ENCODE measurements around the gene RRP8. TPM values are rescaled to one million over a fixed set of nuclear protein-coding genes. Genes with fewer than 3 reads are reported as not detected.

Gene RRP8
- total and polyA plus RNA-seq, 2 of the 8 experiments (the other 6 are each of a cell fraction or from before 2014, with no cell fraction given), result 4.2 to 14.9 TPM

- Histone ChIP-seq H3K27me3 (replicated peaks in 1 of 4; ENCODE audit: control insufficient read depth in 3 of 4, extremely low read depth in 1 of 4, insufficient read depth in 3 of 4, low read length in 3 of 4) (no peaks in the 10 kb centered on the region), H3K79me1 (ENCODE audit: low read depth, low read length) (peaks cover 7% of the 10 kb centered on the region), H2AK5ac (ENCODE audit: low read depth, low read length) (no peak overlapping the region), H2BK15ac (ENCODE audit: low read length) (no peak overlapping the region), H3K23ac (ENCODE audit: insufficient read length) (no peak overlapping the region), H3K4me2 (ENCODE audit: insufficient read depth in 1 of 2, low read depth in 2 of 2, low read length in 2 of 2) (no peak overlapping the region), H3K9me3 (ENCODE audit: insufficient read depth in 2 of 2, low read depth in 1 of 2, low read length in 1 of 2) (no peaks in the 10 kb centered on the region), H4K91ac (replicated peaks; ENCODE audit: insufficient read length, low read length) (no peak overlapping the region), H3K23me2 (ENCODE audit: low read depth, low read length) (peaks cover 8% of the 10 kb centered on the region), H4K20me1 (replicated peaks in 1 of 2; ENCODE audit: control insufficient read depth in 1 of 2, insufficient read depth in 2 of 2, low read length in 2 of 2) (peaks cover 0 to 10% of the 10 kb centered on the region in 2 experiments), H2BK5ac (ENCODE audit: low read depth, low read length) (no peak overlapping the region), H3K56ac (replicated peaks; ENCODE audit: insufficient read length, low read depth, low read length) (no peak overlapping the region), H3K9ac (replicated peaks in 1 of 4; ENCODE audit: extremely low read depth in 1 of 4, low read depth in 3 of 4, low read length in 3 of 4) (no peak overlapping the region), H3K14ac (ENCODE audit: insufficient read length) (no peak overlapping the region), H3K79me2 (ENCODE audit: control insufficient read depth in 1 of 2, insufficient read depth in 2 of 2, low read length in 2 of 2) (peaks cover 3 to 13% of the 10 kb centered on the region in 2 experiments), H2BK12ac (ENCODE audit: low read depth, low read length) (no peak overlapping the region), H3K27ac (ENCODE audit: low read depth, low read length) (no peak overlapping the region), H3K4me3 (ENCODE audit: extremely low read depth in 1 of 4, insufficient read depth in 2 of 4, low read depth in 3 of 4, low read length in 4 of 4) (no peak overlapping the region), H3K18ac (ENCODE audit: extremely low read depth, low read length) (no peak overlapping the region), H4K5ac (ENCODE audit: insufficient read length, low read depth, low read length) (no peak overlapping the region), H3K4ac (replicated peaks; ENCODE audit: insufficient read length, low read depth, low read length) (no peak overlapping the region), H4K8ac (ENCODE audit: extremely low read depth, insufficient read depth, low read length) (no peak overlapping the region), H3K4me1 (replicated peaks in 1 of 4; ENCODE audit: control insufficient read depth in 3 of 4, insufficient read depth in 4 of 4, low read length in 3 of 4) (peaks cover 0 to 4% (median 2%) of the 10 kb centered on the region in 4 experiments; a peak in 3 of 7 replicates), H2AFZ (ENCODE audit: low read length) (no peak overlapping the region), H2BK120ac (replicated peaks; ENCODE audit: low read depth, low read length) (no peak overlapping the region), H3K36me3 (ENCODE audit: control insufficient read depth in 2 of 4, insufficient read depth in 4 of 4, low read length in 3 of 4) (peaks cover 3 to 22% (median 9%) of the 10 kb centered on the region in 4 experiments; a peak in 7 of 8 replicates), H2BK20ac (ENCODE audit: low read length) (no peak overlapping the region)
- ChIA-PET POLR2A (ENCODE audit: partially characterized antibody) (interaction anchor here (0.6 to 2.7 kb wide), 3 partner anchors 14 to 84 kb away, joined by 3 to 9 read pairs (median 4); partner anchors contain the start of gene TAF10), CTCF (ENCODE audit: partially characterized antibody) (no interaction called here)
- no peak for TF ChIP-seq POLR2AphosphoS5 (IDR thresholded peaks at IDR 0.05; ENCODE audit: low read depth, low read length)
- TF ChIP-seq SP2 (IDR thresholded peaks at IDR 0.05; ENCODE audit: low read length), result no peak
- no peak for TF ChIP-seq BACH1 (IDR thresholded peaks at IDR 0.05; ENCODE audit: low read length)
- TF ChIP-seq KDM5A (IDR thresholded peaks at IDR 0.05; ENCODE audit: low read length), result no peak
- TF ChIP-seq NRF1 (IDR thresholded peaks at IDR 0.05; ENCODE audit: low read depth, low read length), result no peak
- DNase-seq (ENCODE audit: low read depth in 1 of 2, low spot score in 2 of 2) (no peak), FAIRE-seq (no peak)
- 94% methylated on average over 3 of the region's 3 CpGs; no CpG with 5 or more reads in 1 of the 2 experiments for WGBS, 2 experiments (ENCODE audit: extremely low coverage in 1 of 2, insufficient coverage in 1 of 2, insufficient read length in 1 of 2, insufficient replicate concordance in 2 of 2, low coverage in 1 of 2, low lambda C conversion rate in 2 of 2, missing lambda C conversion rate in 1 of 2)
Measured at GRCh38 chr11:6598555-6598954, 4.9 kb downstream of the RRP8 start.
